ENCODE measurements around the gene CLASP1. TPM values are rescaled to one million over a fixed set of nuclear protein-coding genes. Genes with fewer than 3 reads are reported as not detected.

The CLASP1 gene
- total RNA-seq, 1 donor from 2014 or later: 163 TPM

- Mint-ChIP-seq H3K27me3 (ENCODE audit: unreplicated experiment) (peaks cover 3% of the 10 kb centered on the region), H3K36me3 (ENCODE audit: unreplicated experiment) (peaks cover 18% of the 10 kb centered on the region), H3K9me3 (ENCODE audit: unreplicated experiment) (peaks cover 8% of the 10 kb centered on the region), H3K4me1 (ENCODE audit: low read depth, unreplicated experiment) (no peaks in the 10 kb centered on the region), H3K4me3 (ENCODE audit: unreplicated experiment) (no peak overlapping the region), H3K27ac (ENCODE audit: unreplicated experiment) (no peak overlapping the region)
- TF ChIP-seq CTCF (IDR thresholded peaks at IDR 0.05; ENCODE audit: partially characterized antibody, unreplicated experiment): no peak
- DNase-seq: no peak
Measured at GRCh38 chr2:121670181-121670580, 20.9 kb upstream of the CLASP1 start.

GRCh38 chr2:121667618-121668017 lies 18.4 kb upstream of the CLASP1 start:
- H3K4me3 Mint-ChIP-seq (ENCODE audit: unreplicated experiment): no peak overlapping the region
- no peaks in the 10 kb centered on the region for H3K4me1 Mint-ChIP-seq (ENCODE audit: low read depth, unreplicated experiment)
- no peak overlapping the region for H3K27ac Mint-ChIP-seq (ENCODE audit: unreplicated experiment)
- no peak for DNase-seq
- H3K27me3 Mint-ChIP-seq (ENCODE audit: unreplicated experiment): peaks cover 3% of the 10 kb centered on the region
- TF ChIP-seq CTCF (IDR thresholded peaks at IDR 0.05; ENCODE audit: partially characterized antibody, unreplicated experiment): no peak
- H3K9me3 Mint-ChIP-seq (ENCODE audit: unreplicated experiment): peaks cover 4% of the 10 kb centered on the region
- peaks cover 18% of the 10 kb centered on the region for H3K36me3 Mint-ChIP-seq (ENCODE audit: unreplicated experiment)

- no peak for TF ChIP-seq CTCF (IDR thresholded peaks at IDR 0.05; ENCODE audit: partially characterized antibody, unreplicated experiment)
- Mint-ChIP-seq H3K4me1 (ENCODE audit: low read depth, unreplicated experiment) (no peaks in the 10 kb centered on the region), H3K27me3 (ENCODE audit: unreplicated experiment) (peaks cover 2% of the 10 kb centered on the region), H3K9me3 (ENCODE audit: unreplicated experiment) (peaks cover 2% of the 10 kb centered on the region), H3K4me3 (ENCODE audit: unreplicated experiment) (no peak overlapping the region), H3K36me3 (ENCODE audit: unreplicated experiment) (peaks cover 10% of the 10 kb centered on the region), H3K27ac (ENCODE audit: unreplicated experiment) (no peak overlapping the region)
- no peak for DNase-seq
Measured at GRCh38 chr2:121666042-121666441, 16.8 kb upstream of the CLASP1 start.

GRCh38 chr2:121665504-121665903 lies 16.2 kb upstream of the CLASP1 start:
- peaks cover 5% of the 10 kb centered on the region for H3K36me3 Mint-ChIP-seq (ENCODE audit: unreplicated experiment)
- H3K27ac Mint-ChIP-seq (ENCODE audit: unreplicated experiment): no peak overlapping the region
- no peaks in the 10 kb centered on the region for H3K4me1 Mint-ChIP-seq (ENCODE audit: low read depth, unreplicated experiment)
- no peak for DNase-seq
- H3K4me3 Mint-ChIP-seq (ENCODE audit: unreplicated experiment): no peak overlapping the region
- peaks cover 2% of the 10 kb centered on the region for H3K27me3 Mint-ChIP-seq (ENCODE audit: unreplicated experiment)
- TF ChIP-seq CTCF (IDR thresholded peaks at IDR 0.05; ENCODE audit: partially characterized antibody, unreplicated experiment): no peak
- peaks cover 2% of the 10 kb centered on the region for H3K9me3 Mint-ChIP-seq (ENCODE audit: unreplicated experiment)

- no peak for DNase-seq
- no peak for TF ChIP-seq CTCF (IDR thresholded peaks at IDR 0.05; ENCODE audit: partially characterized antibody, unreplicated experiment)
- Mint-ChIP-seq H3K9me3 (ENCODE audit: unreplicated experiment) (peaks cover 2% of the 10 kb centered on the region), H3K27ac (ENCODE audit: unreplicated experiment) (no peak overlapping the region), H3K36me3 (ENCODE audit: unreplicated experiment) (no peaks in the 10 kb centered on the region), H3K4me3 (ENCODE audit: unreplicated experiment) (no peak overlapping the region), H3K27me3 (ENCODE audit: unreplicated experiment) (peaks cover 2% of the 10 kb centered on the region), H3K4me1 (ENCODE audit: low read depth, unreplicated experiment) (no peaks in the 10 kb centered on the region)
Measured at GRCh38 chr2:121664713-121665112, 15.5 kb upstream of the CLASP1 start.

All from glutamatergic neuron (in vitro differentiated cells).